PC-3 (cell line): ENCODE measurements around the gene FUT6.

ENCODE experiments used
- EZH2 ChIP-seq: fragments of 300-600 bp; sonication (generic); IDR thresholded peaks from one replicate; pipeline ENCODE4 v1.6.1; 2017; ENCODE audit warnings: antibody characterized with exemption, mild to moderate bottlenecking, low read length; ENCODE audit not compliant: unreplicated experiment
- EZH2phosphoT487 ChIP-seq: fragments of 300-600 bp; sonication (generic); IDR thresholded peaks from 2 replicates; pipeline ENCODE4 v1.6.1; 2018; ENCODE audit warnings: mild to moderate bottlenecking, antibody characterized with exemption, low read length, borderline replicate concordance
- TF ChIP-seq, protein P1 (sequence below): fragments of 300-600 bp; sonication (generic); conservative IDR thresholded peaks from 2 replicates; pipeline ENCODE4 v1.5.1; 2017; ENCODE audit warnings: antibody characterized with exemption, low read depth, mild to moderate bottlenecking, low read length

DNA sequence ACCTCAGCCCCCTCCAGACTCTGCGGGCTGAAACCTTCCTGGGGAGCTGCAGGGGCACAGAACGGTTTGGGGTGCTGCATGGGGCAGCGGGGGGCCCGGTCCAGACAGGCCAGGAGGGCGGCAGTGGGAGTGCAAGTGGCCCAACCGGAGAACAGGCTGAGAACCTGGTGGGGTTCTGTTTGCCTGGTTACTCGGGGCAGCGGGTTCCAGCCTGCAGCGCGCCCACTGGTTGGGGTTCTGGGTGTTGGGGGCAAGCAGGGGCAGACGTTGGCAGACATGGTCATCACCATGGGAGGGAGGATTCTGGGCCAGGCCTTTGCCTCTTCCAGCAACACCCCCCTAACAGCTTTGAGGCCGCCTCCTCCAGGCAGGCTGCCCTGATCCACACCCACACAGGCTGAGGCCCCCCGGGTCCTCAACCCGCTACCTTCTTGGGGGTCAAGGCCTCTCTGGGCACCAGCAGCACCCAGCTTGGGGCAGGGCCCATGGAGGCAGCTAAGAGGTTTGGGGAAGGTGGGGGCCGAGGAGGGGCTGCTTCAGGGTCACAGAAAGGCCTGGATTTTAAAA, 54.8 kb downstream of the FUT6 start, which contains the start of gene PRR22:
- TF ChIP-seq, protein P1, sequence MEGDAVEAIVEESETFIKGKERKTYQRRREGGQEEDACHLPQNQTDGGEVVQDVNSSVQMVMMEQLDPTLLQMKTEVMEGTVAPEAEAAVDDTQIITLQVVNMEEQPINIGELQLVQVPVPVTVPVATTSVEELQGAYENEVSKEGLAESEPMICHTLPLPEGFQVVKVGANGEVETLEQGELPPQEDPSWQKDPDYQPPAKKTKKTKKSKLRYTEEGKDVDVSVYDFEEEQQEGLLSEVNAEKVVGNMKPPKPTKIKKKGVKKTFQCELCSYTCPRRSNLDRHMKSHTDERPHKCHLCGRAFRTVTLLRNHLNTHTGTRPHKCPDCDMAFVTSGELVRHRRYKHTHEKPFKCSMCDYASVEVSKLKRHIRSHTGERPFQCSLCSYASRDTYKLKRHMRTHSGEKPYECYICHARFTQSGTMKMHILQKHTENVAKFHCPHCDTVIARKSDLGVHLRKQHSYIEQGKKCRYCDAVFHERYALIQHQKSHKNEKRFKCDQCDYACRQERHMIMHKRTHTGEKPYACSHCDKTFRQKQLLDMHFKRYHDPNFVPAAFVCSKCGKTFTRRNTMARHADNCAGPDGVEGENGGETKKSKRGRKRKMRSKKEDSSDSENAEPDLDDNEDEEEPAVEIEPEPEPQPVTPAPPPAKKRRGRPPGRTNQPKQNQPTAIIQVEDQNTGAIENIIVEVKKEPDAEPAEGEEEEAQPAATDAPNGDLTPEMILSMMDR, result no peak
- no peak for TF ChIP-seq EZH2phosphoT487
- no peak for TF ChIP-seq EZH2
